GM21423 (cell line): Measurements from ENCODE around the gene ZC3H4.

Experiments used
- ATAC-seq: cut with Tn5 transposase; IDR thresholded peaks from one replicate; pipeline ENCODE4 v1.9.1; 2021; ENCODE audit warnings: mild to moderate bottlenecking, moderate library complexity; ENCODE audit not compliant: unreplicated experiment

ZC3H4 gene

DNA sequence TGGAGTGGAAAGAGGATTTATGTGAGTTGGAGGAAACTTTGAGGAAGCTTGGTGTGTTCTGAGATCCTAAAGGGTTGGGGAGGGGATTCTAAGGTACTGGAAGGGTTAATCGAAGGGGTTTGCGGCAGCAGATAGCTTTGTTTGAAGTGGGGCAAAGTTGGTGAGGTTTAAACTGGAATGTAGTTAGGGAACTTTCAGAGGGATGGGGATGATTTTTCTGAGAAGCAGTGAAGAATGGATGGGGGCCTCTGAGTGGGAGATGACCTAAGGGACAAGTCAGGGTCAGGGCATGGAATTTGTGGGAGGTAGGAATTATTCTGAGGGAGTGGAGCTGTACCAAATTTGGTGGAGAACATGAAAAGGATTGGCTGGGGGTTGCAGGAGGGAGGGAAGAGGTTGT, 21.0 kb upstream of the ZC3H4 start:
- no peak for ATAC-seq

GRCh38 chr19:47133021-47133471, 19.5 kb upstream of the ZC3H4 start:
- no peak for ATAC-seq

DNA sequence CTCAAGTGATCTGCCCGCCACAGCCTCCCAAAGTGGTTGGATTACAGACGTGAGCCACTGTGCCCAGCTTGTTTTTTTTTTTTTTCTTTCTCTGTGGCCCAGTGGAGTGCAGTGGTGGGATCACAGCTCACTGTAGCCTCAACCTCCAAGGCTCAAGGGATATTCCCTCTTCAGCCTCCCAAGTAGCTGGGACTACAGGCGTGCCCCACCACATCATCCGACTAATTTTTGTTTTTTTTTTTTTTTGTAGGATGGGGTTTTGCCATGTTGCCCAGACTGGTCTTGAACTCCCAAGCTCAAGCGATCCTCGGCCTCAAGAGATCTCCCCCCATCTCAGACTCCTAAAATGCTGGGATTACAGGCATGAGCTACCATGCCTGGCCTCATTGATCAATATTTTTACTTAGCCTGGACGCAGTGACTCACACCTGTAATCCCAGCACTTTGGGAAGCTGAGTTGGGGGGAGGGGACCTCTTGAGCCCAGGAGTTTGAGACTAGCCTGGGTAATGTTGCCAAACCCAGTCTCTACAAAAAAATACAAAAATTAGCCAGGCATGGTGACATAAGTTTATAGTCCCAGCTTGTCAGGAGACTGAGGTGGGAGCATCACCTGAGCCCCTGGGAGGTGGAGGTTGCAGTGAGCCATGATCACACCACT, 18.7 kb upstream of the ZC3H4 start:
- no peak for ATAC-seq

- ATAC-seq = peak; percentile 84
These were observed 17.1 kb upstream of the ZC3H4 start, which contains the start of gene SAE1 for GRCh38 chr19:47130589-47131227. Gene SAE1 (plus strand): TSS chr19:47130835. CDS start chr19:47130931, 96 bp downstream.

GRCh38 chr19:47130120-47130588, 16.6 kb upstream of the ZC3H4 start:
- no peak for ATAC-seq

DNA sequence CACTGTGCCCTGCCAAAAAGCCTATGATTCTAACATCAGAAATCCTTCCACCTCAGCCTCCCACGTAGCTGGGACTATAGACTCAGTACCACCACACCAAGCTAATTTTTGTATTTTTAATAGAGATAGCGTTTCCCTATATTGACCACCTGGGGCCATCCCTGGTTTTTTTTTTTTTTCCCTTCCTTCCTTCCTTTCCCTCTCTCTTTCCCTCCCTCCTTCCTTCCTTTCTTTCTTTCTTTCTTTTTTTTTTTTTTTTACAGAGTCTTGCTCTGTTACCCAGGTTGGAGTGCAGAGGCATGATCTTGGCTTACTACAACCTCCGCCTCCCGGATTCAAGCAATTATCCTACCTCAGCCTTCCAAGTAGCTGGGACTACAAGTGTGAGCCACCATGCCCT, 16.0 kb upstream of the ZC3H4 start:
- ATAC-seq = no peak

- ATAC-seq = no peak
These were observed 12.0 kb upstream of the ZC3H4 start for GRCh38 chr19:47125669-47125938.

- no peak for ATAC-seq
These were observed 11.5 kb upstream of the ZC3H4 start for GRCh38 chr19:47124937-47125668.

- ATAC-seq = no peak
These were observed 9.8 kb upstream of the ZC3H4 start for GRCh38 chr19:47123406-47123805.

GRCh38 chr19:47122359-47123335, 9.1 kb upstream of the ZC3H4 start:
- ATAC-seq = no peak

GRCh38 chr19:47120470-47121067, 7.0 kb upstream of the ZC3H4 start:
- ATAC-seq = no peak

- no peak for ATAC-seq
These were observed 475 bp upstream of the ZC3H4 start for GRCh38 chr19:47113850-47114651.

DNA sequence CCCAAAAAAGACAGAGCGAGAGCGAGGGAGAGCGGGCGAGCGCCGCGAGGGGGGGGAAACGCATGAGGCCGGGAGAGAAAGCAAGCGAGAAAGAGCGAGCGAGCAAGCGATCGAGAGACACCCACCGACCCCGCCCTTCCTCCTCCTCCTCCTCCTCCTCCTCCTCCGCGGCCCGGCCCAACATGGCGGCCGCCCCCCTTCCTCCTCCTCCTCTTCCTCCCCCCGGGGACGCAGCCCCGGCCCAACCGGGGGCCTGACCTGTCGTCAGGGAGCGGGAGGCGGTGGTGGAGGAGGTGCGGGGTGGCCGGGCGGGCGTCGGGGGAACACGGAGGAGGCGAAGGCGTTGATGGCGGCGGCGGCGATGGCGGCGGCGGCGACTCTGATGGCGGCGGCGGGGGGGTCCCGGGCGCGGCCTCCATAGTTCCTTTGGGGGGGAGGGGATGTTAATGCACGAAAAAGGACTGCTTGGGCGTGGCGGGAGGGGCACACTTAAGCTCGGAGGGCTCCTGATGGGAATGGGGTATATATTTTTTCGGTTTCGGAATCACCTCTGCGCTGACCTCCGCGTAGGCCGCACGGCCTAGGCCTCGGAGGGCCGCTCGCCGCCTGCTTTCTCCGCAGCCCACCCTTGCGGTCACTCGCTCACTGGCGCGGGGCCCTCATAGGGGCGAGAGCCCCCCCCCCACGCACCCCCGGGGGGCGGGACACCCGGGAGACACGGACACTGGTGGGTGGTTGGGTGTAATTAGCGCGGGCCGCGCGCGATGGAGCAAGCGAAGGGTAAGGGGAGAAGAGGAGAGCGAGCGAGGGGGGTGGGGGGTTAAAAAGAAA, 1.2 kb downstream of the ZC3H4 start:
- peak; percentile 16 for ATAC-seq

DNA sequence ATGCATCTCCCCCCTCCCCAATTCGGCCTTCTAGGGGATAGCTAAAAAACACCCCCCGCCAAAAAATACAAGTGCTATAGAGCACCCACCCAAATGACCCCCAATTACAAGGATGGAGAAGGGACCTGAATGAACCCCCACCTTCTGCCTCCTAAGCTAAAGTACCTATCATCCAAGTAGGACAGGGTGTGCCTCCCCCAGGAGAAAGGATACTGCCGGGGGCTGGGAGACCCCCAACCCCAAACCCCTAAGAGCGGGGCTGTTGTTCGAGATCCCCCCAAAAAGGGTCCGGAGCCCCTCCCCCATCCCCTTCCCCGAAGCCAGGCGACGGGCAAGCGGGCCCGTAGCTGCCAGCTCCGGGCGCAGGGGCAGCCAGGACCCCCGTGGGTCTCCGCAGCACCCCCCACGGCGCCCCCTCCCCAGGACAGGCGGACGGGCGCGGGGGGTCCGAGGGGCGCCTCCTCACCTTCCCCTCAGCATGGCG, 1.9 kb downstream of the ZC3H4 start:
- no peak for ATAC-seq

GRCh38 chr19:47111006-47111621, 2.5 kb downstream of the ZC3H4 start:
- ATAC-seq = no peak

DNA sequence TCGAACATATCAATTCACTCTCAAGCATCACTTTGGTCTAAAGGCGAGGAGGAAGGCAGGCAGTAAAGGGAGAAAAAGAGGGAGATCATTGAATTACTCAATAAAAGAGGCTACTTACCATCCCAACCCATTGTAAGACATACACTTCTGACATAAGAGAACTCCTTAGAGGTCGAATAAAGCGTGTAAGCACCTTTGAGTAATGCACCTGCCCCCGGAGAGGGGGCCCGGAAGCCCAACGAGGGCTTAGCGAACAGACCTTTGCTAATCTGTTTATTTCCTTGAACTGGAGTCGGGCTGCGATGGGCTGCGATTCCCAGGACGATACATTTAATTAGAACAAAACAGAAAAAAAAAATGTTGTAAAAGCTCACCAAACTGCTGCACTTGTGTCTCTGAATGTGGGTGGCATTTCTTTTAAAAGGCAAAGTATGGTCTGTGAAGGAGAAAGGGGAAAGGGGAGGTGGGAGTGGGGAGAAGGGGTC, 3.0 kb downstream of the ZC3H4 start:
- ATAC-seq = no peak

DNA sequence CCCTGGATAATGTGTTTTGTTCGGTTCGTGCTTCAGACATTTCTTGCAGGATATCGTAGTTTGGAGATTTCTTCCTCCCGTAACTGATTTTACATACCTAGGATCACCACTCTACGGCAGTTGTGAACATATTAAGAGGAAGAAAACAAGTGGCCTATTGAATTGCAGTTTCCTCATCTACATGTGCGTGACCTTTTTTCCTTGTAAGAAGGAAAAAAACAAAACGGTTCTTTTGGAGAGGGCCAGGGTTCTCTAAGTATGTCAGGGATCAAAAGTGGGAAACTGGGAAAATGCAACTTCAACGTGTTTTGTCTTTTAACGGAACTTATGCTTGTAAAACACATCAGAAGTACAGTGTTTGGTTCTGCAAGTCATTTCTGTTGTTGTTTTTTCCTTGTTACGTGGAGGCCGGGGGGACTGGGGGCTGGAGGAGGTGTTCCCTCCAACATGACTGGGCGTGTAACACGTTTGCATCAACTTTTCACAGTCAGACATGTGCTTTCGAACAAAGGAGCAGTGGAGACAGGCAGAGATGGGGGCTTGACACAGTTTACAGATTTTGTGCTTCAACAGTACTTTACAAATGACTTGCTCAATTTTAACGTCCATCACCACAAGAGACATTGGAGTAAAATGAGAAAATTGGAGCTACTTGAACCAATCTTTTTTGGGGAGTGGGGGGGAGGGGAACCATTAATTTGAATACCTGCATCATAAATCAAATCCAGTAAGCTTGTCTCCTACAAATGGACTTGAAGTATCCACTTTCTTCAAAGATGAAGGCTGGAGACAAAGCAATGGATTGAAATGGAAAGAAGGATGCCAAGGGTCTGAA, 3.8 kb downstream of the ZC3H4 start:
- ATAC-seq = no peak
